Lung (tissue), 12 donors: ENCODE measurements around the gene GNLY. TPM values are rescaled to one million over a fixed set of nuclear protein-coding genes. Genes with fewer than 3 reads are reported as not detected.

Experiments
- ATAC-seq: fragments of 200-7000 bp; cut with Tn5 transposase; one replicate; pipeline ENCODE4 v1.9.1; 2020; ENCODE audit warnings: moderate number of reproducible peaks; ENCODE audit not compliant: insufficient read depth, low FRiP score
- DNase-seq, 3 donors: peaks; one replicate each; pipeline ENCODE4 v3.0.0-alpha.2; 2013 to 2017
- H3K27ac ChIP-seq, 2 donors: one replicate each; pipeline ENCODE4 v1.5.1; 2013; ENCODE audit warnings: mild to moderate bottlenecking in 2 of 2, moderate library complexity in 2 of 2, control low read depth in 1 of 2, inconsistent platforms in 1 of 2, low read depth in 1 of 2, low read length in 1 of 2
- H3K27me3 ChIP-seq, 3 donors: one replicate each; pipeline ENCODE4 v1.5.1; 2013; ENCODE audit warnings: low read length in 2 of 3; ENCODE audit not compliant: control insufficient read depth in 3 of 3, insufficient read depth in 3 of 3
- H3K36me3 ChIP-seq, 4 donors: one replicate each; pipeline ENCODE4 v1.5.1; 2013; ENCODE audit warnings: low read length in 4 of 4, mild to moderate bottlenecking in 1 of 4, moderate library complexity in 1 of 4; ENCODE audit not compliant: control insufficient read depth in 4 of 4, insufficient read depth in 4 of 4
- H3K4me1 ChIP-seq, 5 donors: one replicate each; pipeline ENCODE4 v1.5.1; 2013; ENCODE audit warnings: low read length in 5 of 5, mild to moderate bottlenecking in 2 of 5, moderate library complexity in 1 of 5; ENCODE audit not compliant: control insufficient read depth in 5 of 5, insufficient read depth in 5 of 5
- H3K4me3 ChIP-seq: one replicate; pipeline ENCODE4 v1.5.1; 2013; ENCODE audit warnings: mild to moderate bottlenecking, control low read depth, moderate library complexity
- H3K9ac ChIP-seq, 2 donors: one replicate each; pipeline ENCODE4 v1.5.1; 2013; ENCODE audit warnings: low read length in 2 of 2, control low read depth in 1 of 2; ENCODE audit not compliant: insufficient read depth in 1 of 2
- H3K9me3 ChIP-seq, 4 donors: one replicate each; pipeline ENCODE4 v1.5.1; 2013; ENCODE audit warnings: low read length in 3 of 4, mild to moderate bottlenecking in 1 of 4, moderate library complexity in 1 of 4; ENCODE audit not compliant: control insufficient read depth in 4 of 4, insufficient read depth in 3 of 4
- CTCF ChIP-seq: IDR thresholded peaks from 2 replicates; pipeline ENCODE4 v1.5.1; 2012; ENCODE audit warnings: mild to moderate bottlenecking; ENCODE audit errors: control extremely low read depth, extremely low read depth
- WGBS, 2 donors: extraction: QIAGEN DNeasy Blood & Tissue Kit; methylation state at CpG; one replicate each; pipeline ENCODE4 v1.1.7; 2013; 5-methylcytosine and 5-hydroxymethylcytosine counted together
- polyA plus RNA-seq, 2 donors: library from polyadenylated mRNA; stranded (reverse); fragments of 200-250 nt; gene quantifications; one replicate each; pipeline ENCODE4 v1.2.1, GENCODE V29; 2013
- total RNA-seq, 2 donors: library from RNA; depleted of rRNA in 1 of 2; stranded (reverse); fragments of >200 nt in 1 of 2; gene quantifications; one replicate each; pipeline ENCODE4 v1.2.1, GENCODE V29; 2014 to 2021
- donor health status: control.
- donor health status: control.
- donor health status: Bipolar disorder and iron deficiency.
- donor health status: healthy.
- donor health status: DM: yes; HTN: yes; CAD: no.

GNLY gene
- total and polyA plus RNA-seq, 4 donors = 9.0 to 13.6 (median 12.1) TPM; not detected in 1

- peaks cover 0 to 51% (median 9%) of the 10 kb centered on the region in 5 donors for H3K4me1 ChIP-seq
- 96 to 98% methylated on average over 4 of the region's 4 CpGs for WGBS, 2 donors
- H3K9ac ChIP-seq = no peak overlapping the region
- no peak for DNase-seq
- ATAC-seq = no peak
- H3K9me3 ChIP-seq = no peaks in the 10 kb centered on the region
- no peaks in the 10 kb centered on the region for H3K36me3 ChIP-seq
- no peaks in the 10 kb centered on the region for H3K27me3 ChIP-seq
- H3K27ac ChIP-seq = no peak overlapping the region
- no peak for TF ChIP-seq CTCF
- H3K4me3 ChIP-seq = no peak overlapping the region
These were observed 39.9 kb downstream of the GNLY start for GRCh38 chr2:85734015-85734414.

GRCh38 chr2:85734942-85735608 lies 40.9 kb downstream of the GNLY start:
- 74 to 76% methylated on average over 5 of the region's 5 CpGs for WGBS, 2 donors
- H3K4me1 ChIP-seq = peaks cover 0 to 50% (median 8%) of the 10 kb centered on the region in 5 donors
- no peak overlapping the region for H3K9ac ChIP-seq
- ATAC-seq (no peak), DNase-seq (no peak)
- no peak overlapping the region for H3K27ac ChIP-seq
- H3K36me3 ChIP-seq = no peaks in the 10 kb centered on the region
- no peaks in the 10 kb centered on the region for H3K9me3 ChIP-seq
- H3K4me3 ChIP-seq = no peak overlapping the region
- H3K27me3 ChIP-seq = no peaks in the 10 kb centered on the region
- no peak for TF ChIP-seq CTCF

GRCh38 chr2:85735691-85736090 lies 41.5 kb downstream of the GNLY start:
- H3K27ac ChIP-seq = no peak overlapping the region
- H3K4me3 ChIP-seq = no peak overlapping the region
- peaks cover 0 to 53% (median 8%) of the 10 kb centered on the region in 5 donors for H3K4me1 ChIP-seq
- H3K27me3 ChIP-seq = no peaks in the 10 kb centered on the region
- no peak overlapping the region for H3K9ac ChIP-seq
- DNase-seq (no peak), ATAC-seq (no peak)
- H3K36me3 ChIP-seq = no peaks in the 10 kb centered on the region
- H3K9me3 ChIP-seq = no peaks in the 10 kb centered on the region
- TF ChIP-seq CTCF = no peak
